Central memory CD4-positive, alpha-beta T cell (primary cell): ENCODE measurements around the gene SPEF2.
A peak's percentile ranks its signal among the peaks of the same experiment; 100 is the strongest.

Source experiments
- DNase-seq: peaks from one replicate; pipeline ENCODE4 v3.0.0; 2022
- total RNA-seq, 3 experiments: gene quantifications; one replicate each; lab custom pipeline; 2026; lab: John Stamatoyannopoulos, UW

Gene SPEF2
- 7.7 to 14.9 (median 14.1) reads per million in 3 experiments for total RNA-seq

GRCh38 chr5:35617435-35618303 lies at the start of gene SPEF2:
Gene SPEF2 (plus strand): TSS chr5:35617863. CDS start chr5:35617998, 135 bp downstream.
- peak; percentile 75 for DNase-seq

- DNase-seq: no peak
These were observed 42.1 kb upstream of the SPEF2 start for GRCh38 chr5:35575578-35575977.

GRCh38 chr5:35587419-35587818 lies 30.2 kb upstream of the SPEF2 start:
- no peak for DNase-seq

- no peak for DNase-seq
These were observed 24.3 kb upstream of the SPEF2 start for GRCh38 chr5:35593338-35593737.

GRCh38 chr5:35598707-35599370 lies 18.8 kb upstream of the SPEF2 start:
- no peak for DNase-seq

- no peak for DNase-seq
These were observed 17.1 kb upstream of the SPEF2 start for GRCh38 chr5:35600591-35600990.

GRCh38 chr5:35608881-35609779 lies 8.5 kb upstream of the SPEF2 start:
- DNase-seq: no peak

GRCh38 chr5:35617060-35617434 lies 616 bp upstream of the SPEF2 start:
- DNase-seq: no peak

- DNase-seq: no peak
These were observed 607 bp downstream of the SPEF2 start for GRCh38 chr5:35618304-35618636.

- no peak for DNase-seq
These were observed 1.1 kb downstream of the SPEF2 start for GRCh38 chr5:35618781-35619180.

GRCh38 chr5:35622974-35623373 lies 5.3 kb downstream of the SPEF2 start:
- DNase-seq: no peak

- DNase-seq: no peak
These were observed 6.3 kb downstream of the SPEF2 start for GRCh38 chr5:35623991-35624390.

- DNase-seq: no peak
These were observed 8.4 kb downstream of the SPEF2 start for GRCh38 chr5:35626108-35626507.

- DNase-seq: no peak
These were observed 8.9 kb downstream of the SPEF2 start for GRCh38 chr5:35626553-35626952.

- no peak for DNase-seq
These were observed 16.7 kb downstream of the SPEF2 start for GRCh38 chr5:35634326-35634725.

- no peak for DNase-seq
These were observed 23.0 kb downstream of the SPEF2 start for GRCh38 chr5:35640623-35641022.

- DNase-seq: no peak
These were observed 26.9 kb downstream of the SPEF2 start for GRCh38 chr5:35644543-35644942.

GRCh38 chr5:35647128-35647527 lies 29.5 kb downstream of the SPEF2 start:
- no peak for DNase-seq

GRCh38 chr5:35647712-35648111 lies 30.0 kb downstream of the SPEF2 start:
- no peak for DNase-seq

- peak; percentile 59 for DNase-seq
These were observed 33.5 kb downstream of the SPEF2 start for GRCh38 chr5:35651002-35651756.

- no peak for DNase-seq
These were observed 39.1 kb downstream of the SPEF2 start for GRCh38 chr5:35656721-35657120.

GRCh38 chr5:35657877-35658276 lies 40.2 kb downstream of the SPEF2 start:
- no peak for DNase-seq
